Stimulated activated CD8-positive, alpha-beta memory T cell treated with anti-CD3 and anti-CD28 coated beads, Interleukin-15, amount 100 ng/mL, for 4 hours (primary cell): ENCODE data around the gene KCNN2.

Source experiments
- DNase-seq, 2 donors: peaks; one replicate each; pipeline ENCODE4 v3.0.0-alpha.2; 2020; ENCODE audit warnings: low read depth in 2 of 2

Gene KCNN2

DNA sequence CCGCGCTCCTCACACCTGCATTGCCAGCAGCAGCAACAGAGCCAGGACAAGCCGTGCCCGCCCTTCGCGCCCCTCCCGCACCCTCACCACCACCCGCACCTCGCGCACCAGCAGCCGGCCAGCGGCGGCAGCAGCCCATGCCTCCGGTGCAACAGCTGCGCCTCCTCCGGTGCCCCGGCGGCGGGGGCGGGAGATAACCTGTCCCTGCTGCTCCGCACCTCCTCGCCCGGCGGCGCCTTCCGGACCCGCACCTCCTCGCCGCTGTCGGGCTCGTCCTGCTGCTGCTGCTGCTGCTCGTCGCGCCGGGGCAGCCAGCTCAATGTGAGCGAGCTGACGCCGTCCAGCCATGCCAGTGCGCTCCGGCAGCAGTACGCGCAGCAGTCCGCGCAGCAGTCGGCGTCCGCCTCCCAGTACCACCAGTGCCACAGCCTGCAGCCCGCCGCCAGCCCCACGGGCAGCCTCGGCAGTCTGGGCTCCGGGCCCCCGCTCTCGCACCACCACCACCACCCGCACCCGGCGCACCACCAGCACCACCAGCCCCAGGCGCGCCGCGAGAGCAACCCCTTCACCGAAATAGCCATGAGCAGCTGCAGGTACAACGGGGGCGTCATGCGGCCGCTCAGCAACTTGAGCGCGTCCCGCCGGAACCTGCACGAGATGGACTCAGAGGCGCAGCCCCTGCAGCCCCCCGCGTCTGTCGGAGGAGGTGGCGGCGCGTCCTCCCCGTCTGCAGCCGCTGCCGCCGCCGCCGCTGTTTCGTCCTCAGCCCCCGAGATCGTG, 517 bp downstream of the KCNN2 start:
- DNase-seq, result no peak

DNA sequence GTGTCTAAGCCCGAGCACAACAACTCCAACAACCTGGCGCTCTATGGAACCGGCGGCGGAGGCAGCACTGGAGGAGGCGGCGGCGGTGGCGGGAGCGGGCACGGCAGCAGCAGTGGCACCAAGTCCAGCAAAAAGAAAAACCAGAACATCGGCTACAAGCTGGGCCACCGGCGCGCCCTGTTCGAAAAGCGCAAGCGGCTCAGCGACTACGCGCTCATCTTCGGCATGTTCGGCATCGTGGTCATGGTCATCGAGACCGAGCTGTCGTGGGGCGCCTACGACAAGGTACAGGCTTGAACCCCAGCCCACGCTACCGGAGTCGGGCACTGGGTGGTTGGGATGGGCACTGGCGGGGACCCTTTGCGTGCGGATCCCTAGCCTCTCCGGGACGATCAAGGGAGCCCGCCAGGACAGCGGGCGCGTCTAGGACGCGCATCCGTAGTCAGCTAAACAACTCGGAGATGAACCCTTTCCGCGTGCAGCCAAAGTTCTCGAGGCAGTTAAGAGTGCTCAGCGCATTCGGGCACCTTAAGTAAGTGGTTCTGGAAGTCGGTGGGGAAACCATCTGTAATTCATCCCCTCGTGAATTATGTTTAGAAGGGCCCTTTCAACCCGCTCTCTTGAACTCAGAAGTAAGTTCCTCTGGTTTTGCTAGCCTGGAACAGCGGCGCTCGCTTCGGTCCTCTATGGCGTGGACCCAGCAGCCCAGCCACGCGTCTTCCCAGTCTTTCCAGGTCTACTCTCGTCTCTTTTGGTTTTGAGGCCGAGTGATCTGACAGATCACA, 1.3 kb downstream of the KCNN2 start:
- DNase-seq, result no peak

DNA sequence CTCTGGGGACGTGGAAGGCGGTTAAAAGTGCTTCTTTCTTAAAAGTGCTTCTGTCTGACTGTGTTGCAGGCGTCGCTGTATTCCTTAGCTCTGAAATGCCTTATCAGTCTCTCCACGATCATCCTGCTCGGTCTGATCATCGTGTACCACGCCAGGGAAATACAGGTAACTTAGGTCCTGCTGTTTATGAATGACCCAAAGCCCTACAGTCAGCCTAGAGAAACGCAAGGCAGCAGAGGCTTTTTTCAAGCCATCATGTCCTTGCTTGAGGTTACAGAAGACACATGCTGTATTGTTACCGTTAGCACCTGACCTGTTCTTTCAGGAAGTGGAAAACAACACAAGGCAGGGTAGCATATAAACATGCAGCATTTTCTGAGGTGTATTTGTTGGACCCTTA, 2.0 kb downstream of the KCNN2 start:
- no peak for DNase-seq

GRCh38 chr5:114367029-114367428, 5.2 kb downstream of the KCNN2 start:
- DNase-seq, result no peak

- no peak for DNase-seq
These were observed 8.0 kb downstream of the KCNN2 start for GRCh38 chr5:114369680-114370417.

- no peak for DNase-seq
These were observed 15.4 kb downstream of the KCNN2 start for GRCh38 chr5:114377050-114377844.

- DNase-seq, result no peak
These were observed 16.1 kb downstream of the KCNN2 start for GRCh38 chr5:114377946-114378345.

DNA sequence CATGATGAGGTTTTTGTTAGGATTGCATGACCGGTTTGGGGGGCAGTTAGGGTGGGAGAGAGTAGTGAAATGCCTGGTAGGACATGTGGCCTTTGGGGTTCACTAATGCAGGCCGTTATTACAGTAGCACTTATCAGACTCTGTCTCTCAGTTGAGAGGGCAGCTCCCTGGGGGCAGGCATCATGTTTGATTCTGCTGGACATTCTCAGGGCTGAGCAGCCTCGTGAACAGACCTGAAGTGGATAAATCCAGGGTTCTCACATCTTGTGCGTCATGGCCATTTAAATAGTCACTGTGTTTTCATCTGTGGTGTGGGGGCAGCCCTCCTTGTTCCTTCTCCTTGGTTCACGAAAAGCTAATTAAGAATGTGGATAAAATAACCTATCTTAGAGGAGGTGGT, 18.9 kb downstream of the KCNN2 start:
- no peak for DNase-seq

DNA sequence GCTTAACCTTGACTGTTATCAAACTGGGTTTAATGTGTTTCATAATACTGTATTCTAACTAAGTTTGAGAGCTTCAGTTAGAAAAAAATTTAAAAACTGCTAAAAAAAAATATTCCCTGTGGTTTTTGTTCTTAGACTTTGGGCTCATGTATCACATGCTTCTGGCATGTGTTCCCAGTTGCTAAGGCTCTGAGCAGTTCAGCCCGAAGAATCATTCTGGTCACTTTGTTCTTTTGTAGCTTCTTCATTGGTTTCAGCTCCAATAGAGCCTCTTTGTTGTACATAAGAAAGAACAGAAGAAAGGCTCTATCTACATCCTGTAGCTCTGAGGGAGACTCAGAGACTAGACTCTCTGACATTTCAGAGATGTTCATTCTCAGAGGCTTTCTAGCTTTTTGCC, 25.6 kb downstream of the KCNN2 start:
- no peak for DNase-seq

- DNase-seq, result no peak
These were observed 28.6 kb downstream of the KCNN2 start for GRCh38 chr5:114390431-114390830.

- no peak for DNase-seq
These were observed 29.5 kb downstream of the KCNN2 start for GRCh38 chr5:114391321-114391720.

DNA sequence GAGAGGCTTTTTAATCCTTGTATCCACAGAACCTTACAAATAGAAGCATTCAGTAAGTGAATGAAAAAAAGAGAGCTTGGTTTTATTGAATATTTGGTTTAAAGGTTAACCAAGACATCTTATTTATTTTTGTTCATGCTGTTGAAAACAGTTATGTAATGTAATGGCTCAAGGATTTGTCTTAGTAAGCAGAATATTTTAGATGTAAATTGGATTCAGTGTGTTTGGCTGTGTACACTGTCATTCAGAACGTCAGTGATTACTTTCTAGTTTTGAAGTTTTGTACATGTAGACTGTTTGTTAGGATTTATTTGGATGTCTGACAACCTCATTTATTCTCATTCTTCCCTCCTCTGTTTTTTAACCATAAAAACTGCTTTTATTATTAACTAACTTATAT, 31.3 kb downstream of the KCNN2 start:
- no peak for DNase-seq

GRCh38 chr5:114402206-114402605, 40.3 kb downstream of the KCNN2 start:
- DNase-seq, result no peak

DNA sequence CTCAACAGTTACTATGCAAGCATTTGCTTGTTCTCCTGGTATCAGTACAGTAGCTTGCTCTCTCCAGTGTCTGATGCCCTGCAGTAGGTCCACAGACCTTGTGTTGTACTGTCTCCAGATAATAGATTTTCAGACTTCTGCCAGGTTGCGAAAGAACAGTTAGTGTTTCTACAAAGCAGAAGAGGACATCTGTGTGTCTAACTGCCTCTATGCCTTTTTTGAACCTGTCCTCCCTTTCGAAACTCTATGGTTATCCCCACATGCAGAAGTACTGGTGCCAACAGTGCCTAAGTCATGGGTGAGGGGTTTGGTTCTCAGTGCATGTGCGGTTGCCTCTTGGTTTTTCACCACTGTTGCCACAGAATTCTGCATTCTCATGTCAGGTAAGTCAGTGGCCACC, 45.9 kb downstream of the KCNN2 start:
- no peak for DNase-seq

DNA sequence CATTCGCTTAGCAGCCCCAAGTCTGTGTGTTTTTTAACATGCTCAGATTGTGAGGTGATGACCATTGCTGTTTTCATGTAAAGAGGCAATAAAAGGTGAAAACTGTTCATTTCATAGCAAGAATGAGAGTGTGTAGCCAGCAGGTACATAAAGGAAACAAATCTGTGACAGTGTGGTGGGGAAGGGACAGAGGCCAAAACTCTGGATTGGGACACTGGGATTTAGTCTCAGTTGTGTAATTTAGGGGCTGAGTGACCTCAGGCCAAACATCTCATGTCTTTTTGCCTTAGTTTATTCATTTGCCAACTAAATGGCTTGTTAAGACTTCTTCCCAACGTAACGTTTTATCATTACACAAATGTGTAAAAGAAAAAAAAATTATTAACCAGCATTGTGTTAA, 47.0 kb downstream of the KCNN2 start:
- DNase-seq, result no peak

DNA sequence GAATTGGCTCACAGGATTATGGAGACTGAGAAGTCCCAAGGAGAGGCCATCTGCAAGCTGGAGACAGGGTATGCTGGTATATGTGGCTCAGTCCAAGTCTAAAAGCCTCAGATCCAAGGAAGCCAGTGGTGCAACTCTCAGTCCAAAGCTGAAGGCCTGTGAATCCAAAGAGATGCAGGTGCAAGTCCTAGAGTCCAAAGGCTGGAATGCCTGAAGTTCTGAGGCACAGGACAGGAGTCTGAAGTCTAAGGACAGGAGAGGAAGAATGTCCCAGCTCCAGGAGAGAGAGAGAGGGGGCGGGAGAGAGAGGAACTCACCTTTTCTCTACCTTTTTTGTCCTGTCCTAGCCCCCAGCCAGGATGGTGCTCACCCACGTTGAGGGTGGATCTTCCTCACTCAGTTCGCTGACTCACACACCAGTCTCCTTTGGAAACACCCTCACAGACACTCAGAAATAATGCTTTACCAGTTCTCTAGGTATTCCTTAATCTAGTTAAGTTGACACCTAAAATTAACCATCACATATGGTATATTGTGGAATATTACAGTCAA, 49.6 kb downstream of the KCNN2 start:
- DNase-seq, result no peak

DNA sequence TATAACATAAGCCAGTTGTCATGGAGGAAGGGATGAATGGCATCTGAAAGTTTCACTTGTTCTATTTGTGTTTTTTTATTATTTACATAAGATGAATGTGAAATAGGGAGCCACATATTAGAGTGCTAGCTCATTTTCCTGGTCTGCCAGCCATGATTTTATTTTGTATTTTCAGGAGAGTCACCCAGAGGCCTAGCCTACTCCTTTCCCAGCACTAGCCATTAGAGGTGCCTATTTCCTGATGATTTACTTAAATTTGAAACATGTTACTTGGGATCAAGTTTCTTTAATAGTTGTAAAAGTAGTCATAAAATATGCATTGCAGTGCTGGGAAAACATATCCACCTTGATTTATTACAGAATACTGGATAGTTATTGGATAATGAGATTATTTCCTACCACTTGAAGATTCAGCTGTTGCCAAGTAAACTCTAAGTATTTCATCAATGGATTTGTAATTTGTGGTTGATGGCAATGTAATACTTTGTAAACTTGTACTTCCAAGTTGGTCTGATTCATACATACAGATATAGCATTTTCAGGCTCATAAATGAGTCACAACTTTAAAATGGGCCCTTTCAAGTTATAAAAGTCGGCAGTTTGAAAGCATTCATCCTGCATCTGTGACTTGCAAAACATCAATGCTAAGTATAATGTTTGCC, 50.8 kb downstream of the KCNN2 start:
- DNase-seq, result no peak

- DNase-seq, result no peak
These were observed 53.9 kb downstream of the KCNN2 start for GRCh38 chr5:114415760-114416159.

DNA sequence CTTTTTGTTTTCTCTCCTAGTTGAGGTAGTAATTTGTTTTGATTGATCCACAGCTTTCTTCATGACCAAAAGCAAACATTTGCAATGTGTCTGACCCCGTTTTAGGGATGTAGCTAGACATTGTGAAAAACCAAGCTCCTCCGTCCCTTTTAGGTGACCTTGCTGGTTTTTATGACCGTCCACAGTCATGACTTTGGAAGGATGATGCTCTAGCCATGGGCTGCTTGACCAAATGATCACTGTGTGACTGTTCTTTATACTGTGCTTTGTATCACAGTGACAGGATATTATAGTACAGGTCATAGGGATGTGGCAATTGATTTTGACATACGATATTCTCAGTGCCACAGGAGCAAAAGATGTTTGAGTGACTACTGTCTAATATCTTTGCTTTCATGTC, 54.4 kb downstream of the KCNN2 start:
- DNase-seq, result no peak

DNA sequence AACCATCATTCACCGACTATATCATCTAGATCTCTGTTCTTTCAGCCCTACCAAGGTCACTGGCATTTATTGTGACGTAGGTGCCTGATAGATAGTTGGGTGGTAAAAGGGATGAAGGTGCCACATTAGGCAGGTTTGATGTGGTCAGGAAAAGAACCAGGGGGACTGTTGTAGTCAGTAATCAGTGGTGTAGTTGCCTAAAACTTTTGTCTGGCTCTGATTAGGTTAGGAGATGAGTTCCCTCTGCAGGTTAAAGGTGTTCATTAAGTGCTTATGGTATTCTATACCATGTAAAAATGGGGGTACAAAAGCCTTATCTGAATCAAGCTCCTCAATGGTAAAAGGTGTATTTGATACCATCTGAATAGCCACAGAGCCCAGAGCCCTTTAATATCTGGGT, 55.6 kb downstream of the KCNN2 start:
- no peak for DNase-seq
